Measurements from ENCODE around the gene MYH9.

- TF ChIP-seq CTCF (IDR thresholded peaks at IDR 0.05) (no peak), POLR2A (IDR thresholded peaks at IDR 0.05) (no peak), POLR2AphosphoS5 (IDR thresholded peaks at IDR 0.05) (peak in 1 of 3 donors; percentile 6)
These were observed 2.8 kb downstream of the MYH9 start for GRCh38 chr22:36384766-36385481.
